ENCODE results near the gene AMER3.

Gene AMER3

GRCh38 chr2:130768191-130768855 lies 13.0 kb downstream of the AMER3 start:
- DNase-seq (ENCODE audit: low read depth), result peak; percentile 22
- no peak overlapping the region for H3K4me3 ChIP-seq (ENCODE audit: low read depth, low read length)
- no peak for TF ChIP-seq MAX (IDR thresholded peaks at IDR 0.05; ENCODE audit: low read depth, low read length)
- TF ChIP-seq MYC (IDR thresholded peaks at IDR 0.05; ENCODE audit: low read depth, low read length), result no peak
- TF ChIP-seq POLR2A (IDR thresholded peaks at IDR 0.05; ENCODE audit: extremely low read depth, insufficient read length), result no peak
- peak; percentile 49 for TF ChIP-seq CTCF (IDR thresholded peaks at IDR 0.05; ENCODE audit: low read depth, low read length)

DNA sequence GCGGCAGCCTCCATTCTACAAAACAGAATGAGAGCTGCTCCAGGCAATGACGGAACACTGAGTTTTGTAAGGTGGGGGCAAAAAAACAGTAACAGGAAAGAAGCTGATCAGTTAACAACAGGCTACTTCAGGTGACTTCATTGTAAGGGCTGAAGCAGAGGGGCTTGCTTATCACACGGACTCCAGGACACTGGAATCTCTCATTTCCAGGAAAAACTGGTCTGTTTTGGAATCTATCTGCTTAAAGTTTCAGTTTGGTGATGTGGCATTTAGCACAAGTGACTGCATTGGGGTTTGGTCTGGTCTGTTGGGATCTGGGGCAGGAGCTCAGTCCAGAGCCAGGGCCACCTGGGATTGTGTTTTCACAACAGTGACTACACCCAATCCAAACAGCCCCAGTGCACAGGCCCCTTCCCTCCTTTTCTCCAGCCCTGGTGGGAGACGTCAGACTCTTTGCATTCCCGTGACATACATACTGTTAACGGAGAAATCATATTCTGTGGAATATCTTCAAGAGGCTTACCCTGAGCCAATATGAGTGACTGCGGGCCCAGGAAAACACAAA lies 14.1 kb downstream of the AMER3 start:
- no peak overlapping the region for H3K4me3 ChIP-seq (ENCODE audit: low read depth, low read length)
- TF ChIP-seq POLR2A (IDR thresholded peaks at IDR 0.05; ENCODE audit: extremely low read depth, insufficient read length) (no peak), MAX (IDR thresholded peaks at IDR 0.05; ENCODE audit: low read depth, low read length) (no peak), MYC (IDR thresholded peaks at IDR 0.05; ENCODE audit: low read depth, low read length) (no peak), CTCF (IDR thresholded peaks at IDR 0.05; ENCODE audit: low read depth, low read length) (no peak)
- no peak for DNase-seq (ENCODE audit: low read depth)

DNA sequence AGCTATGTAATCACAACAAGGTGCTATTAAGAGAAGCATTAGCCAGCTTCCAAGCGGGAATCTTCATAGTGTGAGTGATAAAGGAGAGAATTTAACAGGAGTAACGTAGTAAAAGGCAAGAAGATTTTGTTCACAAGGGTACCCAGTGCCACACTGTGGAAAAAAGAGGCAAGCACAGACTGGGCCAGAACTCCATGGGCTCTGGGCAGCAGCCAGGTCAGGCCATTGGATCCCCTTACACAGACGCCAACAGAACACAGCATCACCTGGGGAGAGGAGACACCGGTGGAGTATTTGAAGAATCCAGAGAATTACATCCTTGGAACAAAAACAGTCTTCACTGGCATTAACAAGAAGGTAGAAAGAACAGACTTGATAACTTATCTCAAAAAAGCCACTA lies 21.2 kb downstream of the AMER3 start:
- TF ChIP-seq MAX (IDR thresholded peaks at IDR 0.05; ENCODE audit: low read depth, low read length) (no peak), POLR2A (IDR thresholded peaks at IDR 0.05; ENCODE audit: extremely low read depth, insufficient read length) (no peak)
- no peak overlapping the region for H3K4me3 ChIP-seq (ENCODE audit: low read depth, low read length)
- no peak for DNase-seq (ENCODE audit: low read depth)

GRCh38 chr2:130778781-130779180 lies 23.4 kb downstream of the AMER3 start:
- no peak for TF ChIP-seq MYC (IDR thresholded peaks at IDR 0.05; ENCODE audit: low read depth, low read length)
- no peak for TF ChIP-seq CTCF (IDR thresholded peaks at IDR 0.05; ENCODE audit: low read depth, low read length)
- no peak for TF ChIP-seq POLR2A (IDR thresholded peaks at IDR 0.05; ENCODE audit: extremely low read depth, insufficient read length)
- no peak for TF ChIP-seq MAX (IDR thresholded peaks at IDR 0.05; ENCODE audit: low read depth, low read length)
- no peak for DNase-seq (ENCODE audit: low read depth)
- no peak overlapping the region for H3K4me3 ChIP-seq (ENCODE audit: low read depth, low read length)

- TF ChIP-seq POLR2A (IDR thresholded peaks at IDR 0.05; ENCODE audit: extremely low read depth, insufficient read length), result no peak
- TF ChIP-seq MAX (IDR thresholded peaks at IDR 0.05; ENCODE audit: low read depth, low read length), result no peak
- TF ChIP-seq MYC (IDR thresholded peaks at IDR 0.05; ENCODE audit: low read depth, low read length), result no peak
- no peak for TF ChIP-seq CTCF (IDR thresholded peaks at IDR 0.05; ENCODE audit: low read depth, low read length)
- no peak for DNase-seq (ENCODE audit: low read depth)
- no peak overlapping the region for H3K4me3 ChIP-seq (ENCODE audit: low read depth, low read length)
Observed at GRCh38 chr2:130785466-130786055, 30.2 kb downstream of the AMER3 start.

- TF ChIP-seq MAX (IDR thresholded peaks at IDR 0.05; ENCODE audit: low read depth, low read length), result no peak
- no peak for TF ChIP-seq CTCF (IDR thresholded peaks at IDR 0.05; ENCODE audit: low read depth, low read length)
- no peak for TF ChIP-seq MYC (IDR thresholded peaks at IDR 0.05; ENCODE audit: low read depth, low read length)
- TF ChIP-seq POLR2A (IDR thresholded peaks at IDR 0.05; ENCODE audit: extremely low read depth, insufficient read length), result no peak
- no peak for DNase-seq (ENCODE audit: low read depth)
- H3K4me3 ChIP-seq (ENCODE audit: low read depth, low read length), result no peak overlapping the region
Observed at GRCh38 chr2:130786076-130786475, 30.7 kb downstream of the AMER3 start.
